Measurements from ENCODE around the gene HOXA5. TPM values are rescaled to one million over a fixed set of nuclear protein-coding genes. Genes with fewer than 3 reads are reported as not detected.
A peak's percentile ranks its signal among the peaks of the same experiment; 100 is the strongest.

HOXA5 gene
- total and polyA plus RNA-seq, 2 of the 8 experiments (the other 6 are each of a cell fraction or from before 2014, with no cell fraction given): not detected

DNA sequence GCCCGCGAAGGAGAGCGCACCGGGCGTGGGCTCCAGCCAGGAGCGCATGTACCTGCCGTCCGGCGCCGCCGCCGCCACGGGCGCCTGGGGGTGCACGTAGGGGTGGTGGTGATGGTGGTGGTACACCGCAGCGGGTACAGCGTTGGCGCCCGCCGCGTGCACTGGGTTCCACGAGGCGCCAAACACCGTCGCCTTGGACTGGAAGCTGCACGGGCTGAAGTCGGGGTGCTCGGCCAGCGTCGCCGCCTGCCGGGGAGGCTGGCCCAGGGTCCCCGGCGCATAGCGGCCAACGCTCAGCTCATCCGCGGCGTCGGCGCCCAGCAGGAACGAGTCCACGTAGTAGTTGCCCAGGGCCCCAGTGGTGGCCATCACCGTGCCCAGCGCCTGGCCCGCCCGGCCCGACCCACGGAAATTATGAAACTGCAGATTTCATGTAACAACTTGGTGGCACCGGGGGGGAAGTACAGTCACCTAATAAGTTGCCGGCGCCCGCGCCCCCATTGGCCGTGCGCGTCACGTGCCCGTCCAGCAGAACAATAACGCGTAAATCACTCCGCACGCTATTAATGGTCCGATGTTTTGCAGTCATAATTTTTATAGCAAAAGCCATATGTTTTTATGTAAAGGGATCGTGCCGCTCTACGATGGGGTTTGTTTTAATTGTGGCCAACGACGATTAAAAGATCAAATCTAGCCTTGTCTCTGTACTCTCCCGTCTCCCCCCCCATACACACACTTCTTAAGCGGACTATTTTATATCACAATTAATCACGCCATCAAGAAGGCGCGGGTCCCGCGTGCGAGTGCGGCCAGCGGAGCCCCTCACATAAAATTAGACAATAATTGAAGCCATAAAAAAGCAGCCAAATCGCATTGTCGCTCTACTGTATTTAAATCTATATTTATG lies 21.9 kb upstream of the HOXA5 start, which contains the start of gene HOXA9 (continued):
- TF ChIP-seq KDM1A (IDR thresholded peaks at IDR 0.05; ENCODE audit: borderline replicate concordance, low read length) (no peak), SUZ12 (IDR thresholded peaks at IDR 0.05; ENCODE audit: low read length) (peak; percentile 89), HDAC2 (IDR thresholded peaks at IDR 0.05; ENCODE audit: borderline replicate concordance in 1 of 2, low read depth in 2 of 2, low read length in 2 of 2) (no peak), GABPA (IDR thresholded peaks at IDR 0.05; ENCODE audit: borderline replicate concordance, insufficient read depth, low read length) (0 out of 2 replicates have a peak, but pooled peaks have one; percentile 37), KDM5A (IDR thresholded peaks at IDR 0.05; ENCODE audit: low read length) (no peak), SIX5 (IDR thresholded peaks at IDR 0.05; ENCODE audit: low read depth, low read length) (no peak), EZH2 (IDR thresholded peaks at IDR 0.05; ENCODE audit: low read depth, low read length, severe bottlenecking) (peak; percentile 95), JUND (IDR thresholded peaks at IDR 0.05; ENCODE audit: low read length) (no peak), POU5F1 (IDR thresholded peaks at IDR 0.05; ENCODE audit: low read depth, low read length) (no peak), ZNF274 (IDR thresholded peaks at IDR 0.05; ENCODE audit: borderline replicate concordance, extremely low read depth, low read length) (no peak), SP4 (IDR thresholded peaks at IDR 0.05; ENCODE audit: low read length) (no peak)
- TF ChIP-seq, protein P1, sequence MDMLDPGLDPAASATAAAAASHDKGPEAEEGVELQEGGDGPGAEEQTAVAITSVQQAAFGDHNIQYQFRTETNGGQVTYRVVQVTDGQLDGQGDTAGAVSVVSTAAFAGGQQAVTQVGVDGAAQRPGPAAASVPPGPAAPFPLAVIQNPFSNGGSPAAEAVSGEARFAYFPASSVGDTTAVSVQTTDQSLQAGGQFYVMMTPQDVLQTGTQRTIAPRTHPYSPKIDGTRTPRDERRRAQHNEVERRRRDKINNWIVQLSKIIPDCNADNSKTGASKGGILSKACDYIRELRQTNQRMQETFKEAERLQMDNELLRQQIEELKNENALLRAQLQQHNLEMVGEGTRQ (IDR thresholded peaks at IDR 0.05; ENCODE audit: low read length): peak; percentile 80
